NCI-H2107 (cell line): Measurements from ENCODE around the gene FUT8.
"Not testable (repeated sequence)": the region's sequence is repeated elsewhere in the genome, so short reads cannot be mapped to it uniquely, and the experiment has no call there.

Experiments
- DNase-seq: peaks from one replicate; lab custom pipeline; 2025; lab: John Stamatoyannopoulos, UW

FUT8 gene

DNA sequence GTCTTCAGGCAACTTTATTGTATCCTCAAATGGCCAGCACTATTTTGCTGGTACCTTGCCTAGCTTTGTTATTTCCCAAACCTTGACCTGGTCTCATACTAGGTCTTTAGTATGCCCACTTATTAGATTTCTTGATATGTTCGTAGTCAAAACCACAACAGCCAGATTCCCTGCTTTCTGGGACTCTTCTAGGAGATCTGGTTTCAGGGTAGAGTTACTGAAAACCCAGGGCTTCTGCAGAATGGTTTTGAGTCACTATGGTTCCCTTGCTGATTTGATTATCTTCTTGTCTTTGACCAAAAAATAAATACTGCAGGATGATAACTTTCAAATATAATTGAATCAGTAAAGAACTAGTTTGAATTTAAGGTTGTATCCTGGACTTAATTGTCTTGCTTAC is 211.2 kb downstream of the FUT8 start:
- no peak for DNase-seq

GRCh38 chr14:65627315-65627714 is 214.8 kb downstream of the FUT8 start:
- no peak for DNase-seq

- DNase-seq: no peak
Measured at GRCh38 chr14:65628664-65629063, 216.1 kb downstream of the FUT8 start.

- DNase-seq: no peak
Measured at GRCh38 chr14:65631040-65631439, 218.5 kb downstream of the FUT8 start.

DNA sequence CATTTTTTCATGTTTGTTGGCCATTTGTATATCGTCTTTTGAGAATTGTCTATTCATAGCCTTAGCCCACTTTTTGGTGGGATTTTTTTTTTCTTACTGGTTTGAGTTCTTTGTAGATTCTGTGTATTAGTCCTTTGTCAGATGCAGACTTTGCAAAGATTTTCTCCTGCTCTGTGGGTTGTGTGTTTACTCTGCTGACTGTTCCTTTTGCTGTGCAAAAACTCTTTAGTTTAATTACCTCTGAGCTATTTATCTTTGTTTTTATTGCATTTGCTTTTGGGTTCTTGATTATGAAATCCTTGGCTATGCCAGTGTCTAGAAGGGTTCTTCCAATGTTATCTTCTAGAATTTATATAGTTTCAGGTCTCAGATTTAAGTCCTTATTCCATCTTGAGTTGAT is 220.0 kb downstream of the FUT8 start:
- no peak for DNase-seq

DNA sequence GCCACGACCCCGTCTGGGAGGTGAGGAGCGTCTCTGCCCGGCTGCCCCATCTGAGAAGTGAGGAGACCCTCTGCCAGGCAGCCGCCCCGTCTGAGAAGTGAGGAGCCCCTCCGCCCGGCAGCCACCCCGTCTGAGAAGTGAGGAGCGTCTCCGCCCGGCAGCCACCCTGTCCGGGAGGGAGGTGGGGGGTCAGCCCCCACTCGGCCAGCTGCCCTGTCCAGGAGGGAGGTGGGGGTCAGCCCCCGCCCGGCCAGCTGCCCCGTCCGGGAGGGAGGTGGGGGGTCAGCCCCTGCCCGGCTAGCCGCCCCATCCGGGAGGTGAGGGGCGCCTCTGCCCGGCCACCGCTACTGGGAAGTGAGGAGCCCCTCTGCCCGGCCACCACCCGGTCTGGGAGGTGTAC is 221.1 kb downstream of the FUT8 start:
- DNase-seq: not testable (repeated sequence)

- no peak for DNase-seq
Measured at GRCh38 chr14:65637780-65638179, 225.2 kb downstream of the FUT8 start.

DNA sequence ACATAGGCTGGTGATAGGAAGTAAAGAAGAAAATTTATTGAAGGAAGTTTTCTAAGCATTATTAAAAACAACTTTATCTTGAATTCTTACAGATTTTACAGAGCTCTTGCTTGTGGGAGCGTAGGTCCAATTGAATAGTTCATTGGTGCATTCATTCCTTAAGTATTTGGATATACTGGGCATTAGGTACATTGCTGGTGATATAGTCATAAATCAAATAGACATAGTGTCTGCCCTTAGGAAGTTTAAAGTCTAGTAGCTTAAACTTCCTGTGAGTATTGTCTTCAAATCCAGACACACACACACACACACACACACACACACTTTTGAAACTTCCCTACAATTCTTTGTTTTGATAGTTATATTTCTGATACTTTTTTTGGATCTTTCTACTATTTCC is 226.7 kb downstream of the FUT8 start:
- DNase-seq: no peak

DNA sequence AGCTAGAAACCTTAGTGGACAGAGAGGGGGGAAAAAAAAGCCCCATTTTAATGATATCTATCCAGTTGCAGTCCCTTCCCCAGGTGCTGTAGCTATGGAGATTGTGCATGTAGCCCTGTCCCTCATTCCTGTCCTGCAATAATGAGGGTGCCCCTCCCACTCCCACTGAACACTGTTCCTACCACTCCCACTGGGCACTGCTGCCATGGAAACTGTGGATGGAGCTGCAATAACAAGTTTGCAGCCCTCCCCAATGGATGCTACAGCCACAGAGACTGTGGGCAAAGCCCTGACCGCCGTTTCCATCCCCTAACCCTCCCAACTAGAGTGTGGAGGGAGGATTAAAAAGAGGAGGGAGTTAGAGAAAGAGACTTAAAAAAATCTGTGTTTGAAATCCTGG is 238.3 kb downstream of the FUT8 start:
- DNase-seq: no peak

- DNase-seq: no peak
Measured at GRCh38 chr14:65656554-65656953, 244.0 kb downstream of the FUT8 start.

DNA sequence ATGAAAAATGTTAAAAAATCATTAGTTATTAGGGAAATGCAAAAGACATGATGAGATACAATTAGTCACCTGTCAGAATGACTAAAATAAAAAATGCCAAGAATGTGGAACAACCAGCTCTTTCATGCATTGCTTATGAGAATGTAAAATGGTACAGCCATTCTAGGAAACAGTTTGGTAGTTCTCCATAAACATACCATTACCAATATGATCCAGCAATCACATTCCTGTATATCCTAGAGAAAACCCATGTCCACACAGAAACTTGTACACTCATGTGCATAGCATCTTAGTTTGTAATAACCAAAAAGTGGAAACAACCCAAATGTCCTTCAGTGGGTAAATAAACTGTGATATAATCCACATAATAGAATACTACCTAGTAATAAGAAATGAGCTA is 245.7 kb downstream of the FUT8 start:
- DNase-seq: no peak

DNA sequence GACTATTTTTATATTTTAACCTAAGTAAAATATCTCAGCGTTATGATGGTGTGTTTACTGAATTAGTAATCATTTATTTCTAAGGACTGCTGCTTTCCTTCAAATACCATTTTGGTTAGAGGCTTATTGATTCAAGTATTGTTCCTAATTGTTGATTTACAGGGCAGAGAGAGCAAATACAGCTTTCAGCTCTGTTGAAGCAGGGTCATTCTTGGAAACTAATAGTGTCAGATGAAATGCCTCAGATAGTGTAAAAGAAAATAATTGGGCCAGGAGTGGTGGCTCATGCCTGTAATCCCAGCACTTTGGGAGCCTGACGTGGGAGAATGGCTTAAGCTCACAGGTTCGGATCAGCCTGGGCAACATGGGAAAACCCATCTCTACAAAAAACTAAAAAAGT is 249.3 kb downstream of the FUT8 start:
- no peak for DNase-seq

GRCh38 chr14:65664436-65664835 is 251.9 kb downstream of the FUT8 start:
- no peak for DNase-seq

GRCh38 chr14:65676361-65677014 is 264.0 kb downstream of the FUT8 start:
- DNase-seq: no peak

- no peak for DNase-seq
Measured at GRCh38 chr14:65685572-65685971, 273.0 kb downstream of the FUT8 start.

GRCh38 chr14:65686761-65687160 is 274.2 kb downstream of the FUT8 start:
- DNase-seq: no peak

GRCh38 chr14:65689070-65689469 is 276.5 kb downstream of the FUT8 start:
- no peak for DNase-seq

- DNase-seq: not testable (repeated sequence)
Measured at GRCh38 chr14:65692566-65692965, 280.0 kb downstream of the FUT8 start.

GRCh38 chr14:65696801-65697200 is 284.3 kb downstream of the FUT8 start:
- DNase-seq: no peak

DNA sequence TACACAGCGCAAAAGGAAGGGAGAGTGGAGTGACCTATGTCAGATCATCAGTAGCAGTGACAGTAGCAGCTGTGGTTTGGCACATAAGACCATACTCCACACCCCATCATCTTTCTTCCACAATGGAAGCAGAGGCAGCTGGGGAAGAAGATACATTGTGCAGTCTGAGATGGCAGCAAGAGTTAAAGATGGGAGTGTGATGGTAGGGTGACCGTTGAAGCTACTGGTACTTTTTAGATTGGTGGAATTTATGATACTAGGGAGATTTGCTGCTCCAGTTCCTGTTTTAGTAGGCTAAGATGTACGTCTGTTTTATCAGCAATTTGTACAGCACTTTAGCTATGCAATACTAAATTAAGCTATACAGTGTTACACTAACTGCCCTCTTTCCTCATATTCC is 291.0 kb downstream of the FUT8 start:
- no peak for DNase-seq

DNA sequence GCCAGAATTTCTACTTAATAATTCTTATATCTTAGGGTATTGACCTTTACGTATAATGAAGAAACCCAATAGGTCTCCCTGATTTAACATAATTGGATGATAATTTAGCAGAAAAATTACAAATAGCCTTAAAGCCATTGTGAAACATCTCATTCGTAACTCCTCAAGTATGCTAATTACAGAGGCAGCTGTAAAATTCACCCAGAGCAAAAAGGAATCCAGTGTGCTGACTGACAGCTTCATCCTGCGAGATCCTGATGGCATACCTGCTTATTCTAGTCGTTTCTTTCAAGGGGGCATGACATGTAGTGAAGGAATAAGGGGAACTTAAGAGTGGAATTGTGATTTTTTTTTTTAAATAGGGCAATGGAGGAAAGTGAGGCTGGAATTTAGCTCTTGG is 291.5 kb downstream of the FUT8 start:
- no peak for DNase-seq

DNA sequence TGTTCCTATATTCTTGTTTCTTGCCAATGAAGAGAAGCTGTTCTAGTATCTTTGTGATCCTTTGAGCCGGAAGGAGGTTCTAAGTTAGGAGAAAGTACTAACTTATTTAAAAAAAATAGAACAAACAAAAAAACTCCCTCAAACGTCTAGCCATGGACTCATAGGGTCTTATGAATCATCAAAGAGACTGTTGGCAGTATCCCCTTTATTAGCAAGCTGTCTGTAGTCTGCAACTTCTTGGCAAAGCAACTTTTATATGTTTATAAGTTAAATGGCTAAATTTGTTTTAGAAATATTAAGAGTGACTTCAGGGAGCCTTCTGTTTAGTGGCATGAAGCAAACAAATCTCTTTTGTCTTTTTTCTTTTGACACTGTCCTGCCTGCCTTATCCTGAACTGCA is 291.9 kb downstream of the FUT8 start:
- no peak for DNase-seq

DNA sequence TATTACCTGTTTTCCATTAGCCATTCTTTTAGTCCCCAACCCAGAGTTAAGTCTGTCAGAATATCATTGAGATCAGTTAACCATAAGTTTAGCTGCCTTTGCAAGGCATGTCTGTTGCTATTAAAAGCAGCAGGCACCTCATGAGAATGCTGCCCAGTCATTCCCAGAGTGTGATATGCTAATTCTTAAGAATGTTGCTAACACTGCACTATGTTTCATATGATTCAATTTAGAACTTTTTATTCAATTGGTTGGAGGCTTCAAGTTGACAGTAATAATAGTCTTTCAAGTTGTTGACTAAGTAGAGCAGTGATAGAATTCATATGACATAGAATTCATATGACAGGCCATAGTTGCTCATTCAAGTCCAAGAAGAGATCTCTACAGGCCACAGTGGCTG is 292.3 kb downstream of the FUT8 start:
- DNase-seq: no peak

- DNase-seq: no peak
Measured at GRCh38 chr14:65709576-65709975, 297.0 kb downstream of the FUT8 start.

DNA sequence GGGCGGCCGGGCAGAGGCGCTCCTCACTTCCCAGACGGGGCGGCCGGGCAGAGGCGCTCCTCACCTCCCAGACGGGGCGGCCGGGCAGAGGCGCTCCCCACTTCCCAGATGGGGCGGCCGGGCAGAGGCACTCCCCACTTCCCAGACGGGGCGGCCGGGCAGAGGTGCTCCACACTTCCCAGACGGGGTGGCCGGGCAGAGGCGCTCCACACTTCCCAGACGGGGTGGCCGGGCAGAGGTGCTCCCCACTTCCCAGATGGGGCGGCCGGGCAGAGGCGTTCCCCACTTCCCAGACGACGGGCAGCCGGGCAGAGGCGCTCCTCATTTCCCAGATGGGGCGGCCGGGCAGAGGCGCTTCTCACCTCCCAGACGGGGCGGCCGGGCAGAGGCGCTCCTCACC is 304.3 kb downstream of the FUT8 start:
- not testable (repeated sequence) for DNase-seq
